Stimulated activated naive CD4-positive, alpha-beta T cell treated with Interleukin-2 at 50 U/mL for 16 hours (primary cell): ENCODE results near the gene PGAM2.
"Not testable (repeated sequence)": the region's sequence is repeated elsewhere in the genome, so short reads cannot be mapped to it uniquely, and the experiment has no call there.

Source experiments
- DNase-seq: peaks from one replicate; lab custom pipeline; 2025; lab: John Stamatoyannopoulos, UW

PGAM2 gene

DNA sequence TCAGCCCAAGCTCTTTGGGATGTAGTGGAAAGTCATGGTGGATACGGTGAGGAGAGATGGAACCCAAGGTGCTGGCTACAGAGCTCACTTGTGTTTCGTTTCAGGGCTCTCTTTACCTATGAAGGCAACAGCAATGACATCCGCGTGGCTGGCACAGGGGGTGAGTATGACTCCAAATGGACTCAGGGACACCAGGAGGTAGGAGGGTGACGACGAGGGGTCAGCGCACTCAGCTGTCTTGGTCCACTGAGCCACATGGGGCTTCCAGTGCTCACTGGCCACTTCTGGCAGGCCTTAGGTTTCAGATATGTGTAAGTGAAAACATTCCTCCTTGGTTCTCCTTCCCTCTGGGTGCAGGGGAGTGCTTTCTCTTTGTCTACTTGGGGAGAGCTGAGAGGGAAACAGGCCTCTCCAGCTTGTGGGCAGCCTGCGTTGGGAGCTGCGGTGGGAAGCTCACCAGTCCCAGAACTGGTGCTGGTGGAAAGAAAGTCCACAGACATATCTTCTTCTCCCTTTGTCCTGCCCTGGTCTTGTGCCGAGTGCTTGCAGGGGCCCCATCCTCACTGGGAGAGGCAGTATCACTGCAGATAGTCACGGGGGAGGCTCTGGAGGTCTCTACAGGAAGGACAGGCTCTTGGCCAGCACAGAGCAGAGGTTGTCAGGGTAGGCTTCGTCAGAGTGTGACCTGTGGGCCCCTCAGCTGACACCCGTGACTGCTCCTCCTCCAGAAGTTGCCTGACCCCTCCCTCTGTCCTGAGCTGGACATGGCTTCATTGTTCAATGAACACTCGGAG, 15.0 kb downstream of the PGAM2 start:
- no peak for DNase-seq

DNA sequence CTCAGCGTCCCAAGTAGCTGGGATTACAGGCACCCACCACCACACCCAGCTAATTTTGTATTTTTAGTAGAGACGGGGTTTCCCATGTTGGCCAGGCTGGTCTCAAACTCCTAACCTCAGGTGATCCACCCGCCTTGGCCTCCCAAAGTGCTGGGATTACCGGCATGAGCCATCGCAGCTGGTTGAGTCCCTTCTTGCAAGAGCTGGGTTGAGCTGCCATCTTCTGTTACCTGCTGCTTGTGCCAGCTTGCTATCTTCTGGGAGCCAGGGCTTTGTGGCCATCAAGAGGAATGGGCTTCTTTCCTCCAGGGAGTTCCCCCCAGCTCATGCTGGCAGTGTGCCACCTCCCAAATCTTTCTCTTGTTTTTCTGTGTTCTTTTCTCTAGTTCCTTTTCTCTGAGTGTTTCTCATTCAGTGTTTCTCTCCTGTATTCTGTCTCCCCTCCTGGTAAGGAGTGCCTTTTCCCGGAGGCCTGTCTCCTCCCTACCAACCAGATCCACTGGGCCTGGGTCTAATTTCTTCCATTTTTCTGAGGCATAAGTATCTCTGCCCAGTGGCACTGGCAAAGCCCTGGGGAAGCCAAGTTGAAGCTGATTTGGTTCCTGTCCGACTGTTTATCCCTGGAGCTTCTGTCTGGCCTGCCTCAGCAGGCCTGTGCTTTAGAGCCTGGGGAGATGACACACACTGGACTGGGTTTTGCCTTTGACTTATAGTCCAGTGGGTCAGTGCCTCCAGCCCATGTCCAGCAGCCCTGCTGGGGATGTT, 17.2 kb downstream of the PGAM2 start:
- no peak for DNase-seq

DNA sequence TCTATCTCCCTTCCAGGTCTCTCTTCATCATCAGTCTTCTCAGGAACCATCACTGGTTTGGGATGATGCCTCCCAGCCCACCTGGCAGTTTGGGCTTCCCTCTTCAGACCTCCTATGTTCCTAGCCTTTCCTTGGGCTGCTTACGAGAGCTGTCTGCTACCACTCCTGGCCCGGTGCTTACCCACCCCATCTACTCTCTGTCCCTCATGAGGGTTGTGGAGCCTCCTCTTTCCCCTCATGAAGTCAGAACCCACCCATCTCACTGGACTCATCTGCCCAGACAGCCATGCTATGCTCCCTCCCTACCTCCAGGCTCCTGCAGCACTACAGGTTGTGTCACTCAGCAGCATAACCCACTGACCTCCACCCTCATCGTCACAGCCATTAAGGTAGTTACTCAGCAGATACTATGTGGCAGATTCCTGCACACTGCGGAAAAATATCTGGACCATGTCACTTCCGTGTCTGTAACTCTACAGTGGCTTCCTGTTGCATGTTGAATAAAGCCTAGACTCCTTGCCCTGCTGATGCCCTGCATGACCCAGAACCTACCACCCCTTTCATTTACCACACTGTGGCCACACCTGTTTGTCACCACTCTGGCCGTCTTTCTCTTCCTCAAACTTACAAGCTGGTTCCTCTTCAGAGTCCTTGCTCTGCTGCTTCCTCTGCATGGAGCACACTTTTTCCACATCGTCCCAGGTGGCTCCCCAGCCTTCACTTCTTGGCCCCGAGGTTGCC, 18.9 kb downstream of the PGAM2 start:
- no peak for DNase-seq

DNA sequence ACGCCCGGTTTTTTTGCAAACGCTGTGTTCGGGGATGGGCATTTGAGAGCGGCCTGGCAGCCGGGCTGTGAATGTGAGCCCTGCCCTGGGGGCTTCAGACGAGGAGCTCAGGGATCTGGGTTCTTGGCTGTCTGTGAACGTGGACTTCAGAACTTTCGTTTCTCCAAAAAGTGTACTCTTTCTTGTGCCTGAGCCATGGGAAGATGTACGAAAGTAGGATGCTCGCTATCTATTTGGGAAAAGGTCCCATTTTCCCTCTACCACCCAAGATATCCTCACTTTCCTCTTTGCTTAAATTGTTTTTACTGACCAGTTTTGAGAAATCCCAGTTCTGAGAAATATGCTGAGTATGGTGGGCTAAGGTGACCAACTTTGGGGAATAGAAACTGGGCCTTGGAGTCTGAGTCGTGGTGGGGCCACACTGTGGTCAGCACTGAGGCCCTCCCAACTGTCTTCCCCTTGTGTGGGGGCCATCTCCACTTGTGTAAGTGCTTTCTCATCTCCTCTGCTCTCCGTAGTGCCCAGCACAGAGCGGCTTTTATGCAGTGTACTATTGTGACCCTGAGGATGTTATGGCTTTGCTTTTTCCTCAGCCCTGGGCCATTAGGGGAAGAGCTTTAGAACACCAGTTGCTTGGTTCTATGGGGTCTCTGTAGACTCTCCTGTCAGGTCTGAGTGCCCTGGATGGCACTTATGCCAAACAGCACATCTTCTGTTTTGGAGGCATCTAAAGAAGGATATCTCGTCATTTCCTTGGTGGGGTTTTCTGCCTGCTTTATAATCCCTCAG, 19.9 kb downstream of the PGAM2 start:
- DNase-seq: no peak

DNA sequence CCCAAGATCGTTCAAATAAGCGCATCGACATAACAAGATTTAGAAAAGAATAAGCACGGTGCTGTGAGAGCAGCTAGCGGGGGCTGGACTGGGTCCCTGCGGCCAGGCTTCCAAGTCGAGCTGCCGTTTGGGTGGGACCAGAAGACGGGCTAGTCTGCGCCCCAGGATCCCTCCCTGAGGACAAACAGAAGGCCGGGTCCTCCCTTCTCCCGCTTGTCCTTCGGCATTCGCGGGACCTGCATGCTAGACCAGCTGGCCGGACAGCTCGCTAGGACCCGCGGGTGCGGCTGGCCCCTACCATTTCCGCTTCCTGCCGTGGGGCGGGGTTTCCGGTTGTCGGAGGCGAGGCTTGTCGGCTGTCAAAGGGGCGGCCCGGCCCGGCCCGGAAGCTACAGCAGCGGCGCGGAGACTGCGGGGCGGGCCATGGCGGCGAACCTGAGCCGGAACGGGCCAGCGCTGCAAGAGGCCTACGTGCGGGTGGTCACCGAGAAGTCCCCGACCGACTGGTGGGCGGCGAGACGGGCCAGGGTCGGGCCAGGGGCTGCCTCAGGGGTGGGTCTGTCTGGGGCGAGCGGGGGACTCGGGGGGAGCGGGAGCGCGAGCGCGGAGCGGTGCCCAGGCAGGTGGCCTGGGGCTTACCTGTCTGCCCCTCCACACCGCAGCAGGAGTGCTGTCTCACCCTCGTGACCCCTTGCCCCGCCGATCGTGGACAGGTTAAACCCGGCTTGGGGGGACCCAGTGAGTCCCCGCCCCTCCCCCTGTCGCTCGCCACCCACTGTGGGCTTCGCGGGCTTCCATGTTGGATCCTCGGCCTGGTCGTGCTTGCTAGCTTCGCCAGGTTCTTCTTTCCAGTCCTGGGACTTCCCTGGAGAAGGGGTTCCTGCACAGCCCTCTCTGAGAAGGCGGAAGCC, 20.8 kb downstream of the PGAM2 start, which contains the start of gene DBNL:
TSS of gene DBNL (plus strand) at position 388 of the 911 bp plus-strand sequence. CDS start at position 424, 36 bp downstream.
- DNase-seq: peak; percentile 89

DNA sequence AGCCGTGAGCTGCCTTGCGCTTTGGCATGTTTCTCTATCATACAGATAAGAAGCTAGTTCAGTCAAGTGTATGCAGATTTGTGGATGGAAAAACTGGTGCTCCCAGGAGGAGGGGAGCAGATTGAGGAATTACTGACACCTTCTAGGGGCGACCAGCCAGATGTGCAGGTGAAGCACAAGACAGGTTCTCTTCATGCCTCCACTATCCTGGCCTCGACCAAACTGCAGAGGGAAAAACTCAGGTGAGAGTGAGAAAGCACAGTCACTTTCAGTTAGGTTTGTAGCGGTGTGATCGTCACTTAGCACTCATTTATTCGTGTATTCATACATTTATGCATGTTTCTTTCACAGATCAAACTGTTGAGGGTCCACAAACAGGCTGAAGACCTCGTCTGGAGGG, 21.5 kb downstream of the PGAM2 start:
- DNase-seq: no peak

DNA sequence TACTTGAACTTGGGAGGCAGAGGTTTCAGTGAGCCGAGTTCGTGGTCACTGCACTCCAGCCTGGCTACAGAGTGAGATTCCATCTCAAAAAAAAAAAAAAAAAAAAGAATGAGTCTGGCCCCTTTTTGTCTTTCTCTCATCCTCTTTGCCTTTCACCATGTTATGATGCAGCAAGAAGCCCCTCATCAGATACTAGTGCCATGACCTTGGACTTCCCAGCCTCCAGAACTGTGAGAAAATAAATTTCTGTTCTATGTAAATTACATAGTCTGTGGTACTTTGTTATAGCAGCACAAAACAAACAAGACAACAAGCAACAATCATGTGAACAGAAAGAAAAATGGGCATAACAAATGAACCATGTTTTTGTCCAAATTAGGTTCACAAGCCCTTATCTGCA, 23.1 kb downstream of the PGAM2 start:
- DNase-seq: no peak

DNA sequence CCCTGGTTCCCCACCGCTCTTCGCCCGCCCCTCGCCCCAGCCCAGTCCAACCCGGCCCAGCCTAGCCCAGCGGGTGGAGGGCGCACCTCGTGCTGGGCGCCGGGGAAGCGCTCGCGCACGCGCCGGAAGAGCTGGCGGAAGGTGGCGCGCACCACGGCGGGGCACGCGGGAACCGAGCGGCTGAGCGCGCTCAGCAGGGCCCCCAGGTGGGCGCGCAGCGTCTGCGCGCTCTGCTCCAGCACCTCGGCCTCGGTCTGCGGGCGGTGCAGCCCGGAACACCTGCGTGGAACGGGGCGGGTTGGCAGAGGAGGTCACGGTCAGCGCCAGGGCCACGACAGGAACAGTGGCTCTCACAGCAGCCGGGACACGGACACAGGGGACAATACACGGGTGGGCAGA, 24.9 kb downstream of the PGAM2 start:
- peak; percentile 61 for DNase-seq

DNA sequence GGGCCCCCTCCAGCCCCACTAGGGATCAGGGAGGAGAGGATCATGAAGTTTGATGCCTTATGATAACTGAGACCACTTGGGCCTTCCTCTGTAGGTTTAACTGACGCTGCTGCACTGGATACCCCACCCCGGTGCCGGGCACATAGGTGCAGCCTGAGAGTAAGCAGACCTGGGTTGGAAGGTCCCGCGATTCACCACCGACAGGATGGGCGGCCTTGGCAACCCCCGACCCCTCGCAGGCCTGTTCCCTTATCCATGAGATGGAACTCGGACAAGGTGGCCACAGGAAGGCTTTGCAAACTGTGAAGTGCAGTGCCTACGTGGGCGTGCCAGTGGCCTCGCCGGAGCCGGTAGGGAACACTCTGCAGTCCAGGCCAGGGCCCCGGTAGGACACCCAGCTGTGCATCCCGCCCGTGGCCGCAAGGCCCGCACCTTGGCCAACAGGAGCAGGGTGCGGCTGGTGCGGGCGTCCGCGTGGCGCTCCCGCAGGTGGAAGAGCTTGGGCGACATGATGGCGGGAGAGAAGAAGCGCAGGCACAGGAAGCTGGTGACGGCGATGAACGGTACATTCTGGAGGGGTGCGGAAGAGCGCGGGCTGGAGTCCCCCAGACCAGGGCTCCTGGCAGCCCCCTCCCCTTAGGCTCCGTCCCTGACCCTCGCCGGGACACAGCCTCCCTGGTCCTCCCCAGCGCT, 25.4 kb downstream of the PGAM2 start:
- not testable (repeated sequence) for DNase-seq

DNA sequence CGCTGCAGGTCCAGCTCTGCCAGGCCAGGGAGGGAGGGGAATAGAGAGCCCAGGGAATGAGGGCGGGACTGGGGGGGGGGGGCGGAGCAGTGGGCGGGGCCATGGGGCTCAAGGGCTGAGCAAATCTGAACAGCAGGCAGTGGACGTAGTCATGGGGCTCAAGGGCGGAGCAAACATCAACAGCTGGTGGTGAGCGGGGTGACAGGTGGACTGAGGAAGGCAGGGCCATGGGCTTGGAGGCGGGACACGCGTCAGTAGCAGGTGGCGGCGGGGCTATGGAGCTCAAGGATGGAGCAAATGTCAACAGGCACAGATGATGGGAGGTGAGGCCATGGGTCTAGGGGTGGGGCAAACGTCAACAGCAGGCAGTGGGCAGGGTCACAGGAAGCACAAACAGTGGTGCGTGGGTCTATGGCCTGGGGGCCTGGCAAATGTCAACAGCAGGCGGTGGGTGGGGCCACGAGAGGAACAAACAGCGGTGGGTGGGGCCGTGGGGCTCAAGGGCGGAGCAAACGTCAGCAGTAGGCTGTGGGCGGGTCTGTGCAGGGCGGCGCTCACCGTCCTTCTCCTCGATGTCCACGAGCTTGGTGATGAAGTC, 26.3 kb downstream of the PGAM2 start:
- peak; percentile 79 for DNase-seq

DNA sequence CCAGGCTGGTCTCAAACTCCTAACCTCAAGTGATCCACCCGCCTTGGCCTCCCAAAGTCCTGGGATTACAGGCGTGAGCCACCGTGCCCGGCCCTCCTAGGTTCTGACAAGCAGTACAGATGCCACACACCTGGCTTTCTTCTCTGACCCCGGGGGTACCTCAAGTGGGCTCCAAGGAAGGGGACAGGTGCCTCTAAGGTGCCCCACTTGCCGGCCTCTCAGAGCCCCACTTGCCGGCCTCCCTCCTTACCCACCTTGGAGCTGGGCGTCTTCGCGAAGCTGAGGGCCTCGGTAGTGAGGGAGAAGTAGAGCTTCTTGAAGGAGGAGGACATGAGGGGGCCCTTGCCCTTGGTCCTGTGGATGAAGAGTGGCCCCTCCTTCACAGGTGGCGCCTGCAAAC, 26.8 kb downstream of the PGAM2 start:
- DNase-seq: not testable (repeated sequence)

DNA sequence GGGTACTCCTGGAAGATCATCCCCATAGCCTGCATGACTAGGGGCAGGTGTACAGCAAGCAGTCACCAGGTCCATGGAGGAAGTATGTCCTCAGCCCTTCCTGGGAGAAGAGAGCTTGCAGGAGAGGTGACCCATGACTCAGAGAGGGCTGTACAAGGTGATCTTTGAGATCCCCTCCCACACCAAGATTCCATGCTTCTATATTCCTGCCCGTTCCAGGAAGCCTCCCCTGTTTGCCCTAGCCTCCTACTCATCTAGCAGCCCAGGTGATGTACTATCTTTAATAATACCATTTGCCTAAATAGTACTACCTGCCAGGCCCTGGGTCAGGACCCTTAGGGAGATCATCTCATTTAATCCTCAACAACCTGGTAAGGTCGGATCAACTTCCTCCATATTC, 27.4 kb downstream of the PGAM2 start:
- DNase-seq: not testable (repeated sequence)

DNA sequence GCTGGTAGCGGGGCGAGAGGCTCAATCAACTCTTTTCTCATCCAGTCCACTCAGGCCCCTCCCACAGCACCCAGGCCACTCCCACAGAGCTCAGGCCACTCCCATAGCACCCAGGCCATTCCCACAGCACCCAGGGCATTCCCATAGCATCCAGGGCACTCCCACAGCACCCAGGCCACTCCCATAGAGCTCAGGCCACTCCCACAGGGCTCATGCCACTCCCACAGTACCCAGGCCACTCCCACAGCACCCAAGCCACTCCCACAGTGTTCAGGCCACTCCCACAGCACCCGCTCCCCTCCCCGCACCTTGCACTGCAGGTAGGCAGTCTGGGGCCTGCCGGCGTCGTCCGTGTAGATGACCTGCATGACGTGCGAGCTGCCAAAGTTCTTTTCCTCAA, 29.0 kb downstream of the PGAM2 start:
- DNase-seq: not testable (repeated sequence)

DNA sequence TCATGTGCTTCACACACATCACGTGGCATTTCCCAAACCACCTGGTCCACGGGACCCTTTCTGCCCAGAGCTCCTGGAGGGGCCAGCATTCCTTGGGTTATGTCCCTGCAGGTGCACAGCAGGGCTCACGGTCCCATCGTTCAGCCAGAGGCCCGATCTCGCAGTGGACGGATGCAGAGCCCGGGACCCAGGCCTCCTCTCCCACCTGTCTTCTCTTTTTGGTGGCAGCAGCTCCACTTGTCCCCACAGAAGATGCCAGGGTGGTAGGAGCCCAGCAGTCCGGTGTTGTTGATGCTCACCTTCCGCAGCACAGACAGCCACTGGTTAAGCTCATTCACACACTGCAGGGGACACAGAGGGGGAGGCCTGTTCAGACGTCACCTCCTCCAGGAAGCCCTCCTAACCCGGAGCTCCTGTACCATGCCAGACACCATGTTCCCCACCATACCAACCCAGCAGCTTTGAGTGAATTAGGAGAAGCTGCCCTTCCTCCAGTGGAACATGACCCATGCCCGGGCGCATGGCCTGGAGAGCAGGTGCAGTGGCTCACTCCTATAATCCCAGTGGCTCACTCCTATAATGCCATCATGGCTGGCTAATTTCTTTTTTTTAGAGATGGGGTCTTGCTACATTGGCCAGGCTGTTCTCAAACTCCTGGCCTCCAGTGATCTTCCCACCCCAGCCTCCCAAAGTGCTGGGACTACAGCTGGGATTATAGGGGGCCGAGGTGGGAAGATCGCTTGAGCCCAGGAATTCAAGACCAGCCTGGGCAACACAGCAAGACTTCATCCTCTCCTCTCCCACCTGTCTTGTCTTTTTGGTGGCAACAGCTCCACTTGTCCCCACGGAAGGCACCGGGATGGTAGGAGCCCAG, 31.2 kb downstream of the PGAM2 start:
- not testable (repeated sequence) for DNase-seq

DNA sequence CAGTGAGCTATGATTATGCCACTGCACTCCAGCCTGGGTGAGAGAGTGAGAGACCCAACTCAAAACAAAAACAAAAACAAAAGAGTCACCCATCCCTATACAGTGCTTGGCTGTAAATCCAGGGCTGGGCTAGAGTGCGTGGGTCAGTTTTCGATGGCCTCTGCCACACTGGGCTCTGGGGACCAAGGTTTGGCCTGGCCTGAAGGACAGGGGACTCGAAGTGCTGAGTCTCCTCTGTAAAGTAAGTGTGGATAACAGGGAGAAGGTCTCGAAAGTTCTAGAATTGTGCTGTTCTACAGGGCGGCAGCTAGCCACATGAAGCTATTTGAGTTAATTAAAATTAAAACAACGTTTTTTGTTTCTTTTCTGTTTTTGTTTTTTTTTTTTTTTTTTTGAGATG, 33.3 kb downstream of the PGAM2 start:
- not testable (repeated sequence) for DNase-seq

DNA sequence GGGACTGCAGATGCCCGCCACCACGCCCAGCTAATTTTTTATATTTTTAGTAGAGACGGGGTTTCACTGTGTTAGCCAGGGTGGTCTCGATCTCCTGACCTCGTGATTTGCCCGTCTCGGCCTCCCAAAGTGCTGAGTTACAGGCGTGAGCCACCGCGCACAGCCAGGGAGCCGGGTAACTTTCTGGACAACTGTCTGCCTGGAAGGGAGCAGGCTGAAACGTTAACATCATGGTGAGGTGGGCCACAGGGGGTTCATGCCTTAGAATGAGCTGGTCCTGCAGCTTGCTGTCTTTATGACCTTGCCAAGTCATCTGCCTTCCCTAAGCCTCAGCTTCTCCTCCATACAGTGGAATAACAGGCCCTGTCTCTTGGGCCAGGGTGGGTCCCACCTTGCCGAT, 34.0 kb downstream of the PGAM2 start:
- DNase-seq: not testable (repeated sequence)

DNA sequence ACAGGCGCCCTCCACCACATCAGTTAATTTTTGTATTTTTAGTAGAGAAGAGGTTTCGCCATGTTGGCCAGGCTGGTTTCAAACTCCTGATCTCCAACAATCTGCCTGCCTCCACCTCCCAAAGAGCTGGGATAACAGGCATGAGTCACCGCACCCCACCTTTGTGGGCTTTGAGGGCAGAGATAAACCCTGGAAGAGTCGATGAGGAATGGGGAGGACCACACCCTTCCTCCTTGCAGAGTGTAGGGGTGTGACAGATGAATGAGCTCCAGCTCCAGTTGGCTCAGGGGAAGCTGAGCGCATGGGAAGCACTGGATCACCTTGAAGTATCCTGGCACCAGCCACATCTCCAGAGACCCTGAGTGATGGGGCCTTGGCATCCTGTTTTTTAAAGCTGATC, 35.3 kb downstream of the PGAM2 start:
- not testable (repeated sequence) for DNase-seq

DNA sequence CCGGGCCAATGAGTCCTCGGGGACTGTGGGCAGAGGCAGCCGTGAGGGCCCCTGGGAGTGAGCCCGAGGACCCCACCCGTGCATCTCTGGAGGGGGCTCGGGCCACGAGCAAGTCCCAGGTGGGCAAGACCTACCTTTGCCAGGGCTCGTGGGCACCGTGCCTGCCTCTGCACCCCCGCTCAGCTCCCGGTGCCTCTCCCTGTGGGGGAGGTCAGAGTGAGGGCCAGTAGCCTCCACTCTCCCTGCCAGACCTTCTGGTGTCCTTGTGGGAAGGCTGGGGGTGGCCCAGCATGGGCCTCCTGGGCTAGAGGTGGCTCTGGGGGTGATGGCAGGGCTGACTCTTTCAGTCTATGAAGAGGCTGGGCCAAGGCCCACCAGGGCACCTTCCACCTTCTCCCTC, 35.9 kb downstream of the PGAM2 start:
- DNase-seq: not testable (repeated sequence)
